ENCODE data around the gene ABCE1. TPM values are rescaled to one million over a fixed set of nuclear protein-coding genes. Genes with fewer than 3 reads are reported as not detected.

ABCE1 gene
- total and polyA plus RNA-seq, 4 donors = 12.8 to 43.9 (median 30.3) TPM

- no peaks in the 10 kb centered on the region for H3K36me3 ChIP-seq (ENCODE audit: control insufficient read depth in 1 of 2, insufficient read depth in 2 of 2, low read length in 1 of 2)
- H3K4me1 ChIP-seq (ENCODE audit: control insufficient read depth in 1 of 2, insufficient read depth in 2 of 2, low read length in 2 of 2) = peaks cover 3 to 4% of the 10 kb centered on the region in 2 donors
- H3K4me3 ChIP-seq (ENCODE audit: low read length in 2 of 2) = no peak overlapping the region
- ATAC-seq (ENCODE audit: low FRiP score) (no peak), DNase-seq (no peak)
- no peaks in the 10 kb centered on the region for H3K27me3 ChIP-seq (ENCODE audit: control insufficient read depth in 1 of 2, insufficient read depth in 2 of 2, low read length in 1 of 2)
- peak overlapping the region in 1 of 2 donors; percentile 9 for H3K27ac ChIP-seq (ENCODE audit: low read depth in 1 of 2, low read length in 2 of 2)
- intact Hi-C loops (cut with DNase I) = loop anchor here in 1 of 2 donors (10.0 kb wide), 1 partner anchor 308 kb away; the partner anchor contains the start of gene SMAD1
- H3K9me3 ChIP-seq (ENCODE audit: control insufficient read depth, low read length) = no peaks in the 10 kb centered on the region
- WGBS, 2 donors = 62 to 64% methylated on average over 9 of the region's 9 CpGs
Measured at GRCh38 chr4:145176641-145177432, 78.7 kb downstream of the ABCE1 start.

- Histone ChIP-seq H3K27ac (ENCODE audit: low read depth in 1 of 2, low read length in 2 of 2) (peak overlapping the region in 1 of 2 donors; percentile 90), H3K9me3 (ENCODE audit: control insufficient read depth, low read length) (no peaks in the 10 kb centered on the region), H3K36me3 (ENCODE audit: control insufficient read depth in 1 of 2, insufficient read depth in 2 of 2, low read length in 1 of 2) (no peaks in the 10 kb centered on the region), H3K27me3 (ENCODE audit: control insufficient read depth in 1 of 2, insufficient read depth in 2 of 2, low read length in 1 of 2) (no peaks in the 10 kb centered on the region), H3K4me1 (ENCODE audit: control insufficient read depth in 1 of 2, insufficient read depth in 2 of 2, low read length in 2 of 2) (peaks cover 3 to 4% of the 10 kb centered on the region in 2 donors), H3K4me3 (ENCODE audit: low read length in 2 of 2) (peak overlapping the region; percentile 59 to 65)
- DNase-seq (no peak), ATAC-seq (ENCODE audit: low FRiP score) (no peak)
- 0 to 1% methylated on average over 4 of the region's 4 CpGs for WGBS, 2 donors
- intact Hi-C loops (cut with DNase I) = loop anchor here in 1 of 2 donors (10.0 kb wide), 1 partner anchor 307 kb away; the partner anchor contains the start of gene SMAD1
Measured at GRCh38 chr4:145177511-145177905, 79.4 kb downstream of the ABCE1 start.

GRCh38 chr4:145177906-145178538 lies 79.9 kb downstream of the ABCE1 start:
- intact Hi-C loops (cut with DNase I) = loop anchor here in 1 of 2 donors (10.0 kb wide), 1 partner anchor 307 kb away; the partner anchor contains the start of gene SMAD1

GRCh38 chr4:145178740-145179280 lies 80.7 kb downstream of the ABCE1 start:
- intact Hi-C loops (cut with DNase I) = loop anchor here in 1 of 2 donors (10.0 kb wide), 1 partner anchor 306 kb away; the partner anchor contains the start of gene SMAD1
- H3K9me3 ChIP-seq (ENCODE audit: control insufficient read depth, low read length) = no peaks in the 10 kb centered on the region
- WGBS, 2 donors = 4% methylated on average over 5 of the region's 5 CpGs
- H3K27me3 ChIP-seq (ENCODE audit: control insufficient read depth in 1 of 2, insufficient read depth in 2 of 2, low read length in 1 of 2) = no peaks in the 10 kb centered on the region
- H3K4me3 ChIP-seq (ENCODE audit: low read length in 2 of 2) = peak overlapping the region; percentile 59 to 65
- H3K27ac ChIP-seq (ENCODE audit: low read depth in 1 of 2, low read length in 2 of 2) = peak overlapping the region in 1 of 2 donors; percentile 90
- DNase-seq (no peak), ATAC-seq (ENCODE audit: low FRiP score) (no peak)
- H3K4me1 ChIP-seq (ENCODE audit: control insufficient read depth in 1 of 2, insufficient read depth in 2 of 2, low read length in 2 of 2) = peaks cover 3 to 4% of the 10 kb centered on the region in 2 donors
- H3K36me3 ChIP-seq (ENCODE audit: control insufficient read depth in 1 of 2, insufficient read depth in 2 of 2, low read length in 1 of 2) = no peaks in the 10 kb centered on the region

More at GRCh38 chr4:145177906-145178538, 79.9 kb downstream of the ABCE1 start:
- Histone ChIP-seq H3K4me1 (ENCODE audit: control insufficient read depth in 1 of 2, insufficient read depth in 2 of 2, low read length in 2 of 2) (peaks cover 3 to 4% of the 10 kb centered on the region in 2 donors), H3K27me3 (ENCODE audit: control insufficient read depth in 1 of 2, insufficient read depth in 2 of 2, low read length in 1 of 2) (no peaks in the 10 kb centered on the region), H3K27ac (ENCODE audit: low read depth in 1 of 2, low read length in 2 of 2) (peak overlapping the region; percentile 65 to 90), H3K36me3 (ENCODE audit: control insufficient read depth in 1 of 2, insufficient read depth in 2 of 2, low read length in 1 of 2) (no peaks in the 10 kb centered on the region), H3K4me3 (ENCODE audit: low read length in 2 of 2) (peak overlapping the region; percentile 59 to 65), H3K9me3 (ENCODE audit: control insufficient read depth, low read length) (no peaks in the 10 kb centered on the region)
- ATAC-seq (ENCODE audit: low FRiP score) (no peak), DNase-seq (no peak)
- WGBS, 2 donors = 18 to 19% methylated on average over 9 of the region's 9 CpGs

Other genes starting within 250 kb of the ABCE1 start
- 10 to 100 TPM; 20.2 to 22.8 TPM for gene ANAPC10, start 115 bp upstream of the ABCE1 start, total RNA-seq
- 10 to 100 TPM; 12.9 to 18.7 TPM for gene ANAPC10, start 115 bp upstream of the ABCE1 start, polyA plus RNA-seq
- 10 to 100 TPM; 36.9 to 48.7 TPM for gene OTUD4, start 82.3 kb downstream of the ABCE1 start, total RNA-seq
- gene OTUD4, start 82.3 kb downstream of the ABCE1 start, polyA plus RNA-seq = 1 to 10 TPM; 5.6 to 8.7 TPM

Measured in aorta (tissue), 5 donors.